Endothelial cell (in vitro differentiated cells): ENCODE results near the gene GNG10. TPM values are rescaled to one million over a fixed set of nuclear protein-coding genes. Genes with fewer than 3 reads are reported as not detected.

Source experiments
- DNase-seq: peaks from one replicate; pipeline ENCODE4 v3.0.0; 2021; ENCODE audit warnings: low spot score
- H3K27ac Mint-ChIP-seq: one replicate; pipeline ENCODE4 v1.8.0; 2021; ENCODE audit warnings: mixed read lengths, inconsistent platforms; ENCODE audit not compliant: unreplicated experiment
- H3K27me3 Mint-ChIP-seq: one replicate; pipeline ENCODE4 v1.8.0; 2021; ENCODE audit warnings: mild to moderate bottlenecking, moderate library complexity, mixed read lengths, inconsistent platforms; ENCODE audit not compliant: unreplicated experiment
- H3K36me3 Mint-ChIP-seq: one replicate; pipeline ENCODE4 v1.8.0; 2021; ENCODE audit warnings: mild to moderate bottlenecking, low read depth, mixed read lengths, inconsistent platforms; ENCODE audit not compliant: unreplicated experiment
- H3K4me1 Mint-ChIP-seq: one replicate; pipeline ENCODE4 v1.8.0; 2021; ENCODE audit warnings: mild to moderate bottlenecking, mixed read lengths, inconsistent platforms; ENCODE audit not compliant: unreplicated experiment
- H3K4me3 Mint-ChIP-seq: one replicate; pipeline ENCODE4 v1.8.0; 2021; ENCODE audit warnings: mild to moderate bottlenecking, mixed read lengths, inconsistent platforms; ENCODE audit not compliant: unreplicated experiment
- H3K9me3 Mint-ChIP-seq: one replicate; pipeline ENCODE4 v1.8.0; 2021; ENCODE audit warnings: mixed read lengths, inconsistent platforms; ENCODE audit not compliant: unreplicated experiment
- CTCF ChIP-seq: fragments of 200-600 bp; sonication (generic); IDR thresholded peaks from one replicate; pipeline ENCODE4 v1.5.0; 2021; ENCODE audit warnings: antibody characterized with exemption; ENCODE audit not compliant: unreplicated experiment
- total RNA-seq: library from RNA; stranded (reverse); fragmentation: NEBNext Ultra II Directional; extraction: Animal tissue kit (Norgen Biotek cat#: 25700); gene quantifications from one replicate; pipeline ENCODE4 v1.2.1, GENCODE V29; 2021; ENCODE audit not compliant: unreplicated experiment

Gene GNG10
- total RNA-seq, 1 donor from 2014 or later = 60.4 TPM

- peak within 1 kb of the TSS; percentile 87 for H3K27ac Mint-ChIP-seq
- peak; percentile 95 for DNase-seq
- H3K4me3 Mint-ChIP-seq = peak within 1 kb of the TSS; percentile 96
- peaks cover 12% of the 10 kb centered on the region for H3K27me3 Mint-ChIP-seq
- no peaks in the 10 kb centered on the region for H3K9me3 Mint-ChIP-seq
- H3K4me1 Mint-ChIP-seq = peaks cover 31% of the 10 kb centered on the region
- H3K36me3 Mint-ChIP-seq = peaks cover 4% of the 10 kb centered on the region
- TF ChIP-seq CTCF = no peak
These were observed 30.0 kb upstream of the GNG10 start, which contains the start of gene DNAJC25 for GRCh38 chr9:111631214-111631971. Gene DNAJC25 (plus strand): TSS chr9:111631334. CDS start chr9:111631408, 74 bp downstream.

- DNase-seq = no peak
- H3K9me3 Mint-ChIP-seq = no peaks in the 10 kb centered on the region
These were observed 29.3 kb upstream of the GNG10 start for GRCh38 chr9:111632060-111632459.

GRCh38 chr9:111632695-111633388 lies 28.6 kb upstream of the GNG10 start:
- Mint-ChIP-seq H3K4me3 (peak overlapping the region; percentile 95), H3K36me3 (peaks cover 4% of the 10 kb centered on the region), H3K27me3 (peaks cover 12% of the 10 kb centered on the region), H3K4me1 (peaks cover 31% of the 10 kb centered on the region), H3K9me3 (no peaks in the 10 kb centered on the region), H3K27ac (no peak overlapping the region)
- TF ChIP-seq CTCF = no peak
- no peak for DNase-seq

More at GRCh38 chr9:111632060-111632459, 29.3 kb upstream of the GNG10 start:
- Mint-ChIP-seq H3K27ac (peak overlapping the region; percentile 87), H3K36me3 (peaks cover 4% of the 10 kb centered on the region), H3K4me3 (peak overlapping the region; percentile 95), H3K27me3 (peaks cover 12% of the 10 kb centered on the region), H3K4me1 (peaks cover 31% of the 10 kb centered on the region)
- no peak for TF ChIP-seq CTCF

GRCh38 chr9:111633389-111633736 lies 28.0 kb upstream of the GNG10 start:
- peaks cover 31% of the 10 kb centered on the region for H3K4me1 Mint-ChIP-seq
- TF ChIP-seq CTCF = no peak
- no peak overlapping the region for H3K27ac Mint-ChIP-seq
- H3K27me3 Mint-ChIP-seq = peaks cover 12% of the 10 kb centered on the region
- peak overlapping the region; percentile 13 for H3K4me3 Mint-ChIP-seq
- DNase-seq = no peak
- peaks cover 4% of the 10 kb centered on the region for H3K36me3 Mint-ChIP-seq
- H3K9me3 Mint-ChIP-seq = no peaks in the 10 kb centered on the region

GRCh38 chr9:111634860-111635259 lies 26.5 kb upstream of the GNG10 start:
- no peaks in the 10 kb centered on the region for H3K9me3 Mint-ChIP-seq
- peaks cover 10% of the 10 kb centered on the region for H3K27me3 Mint-ChIP-seq
- H3K27ac Mint-ChIP-seq = no peak overlapping the region
- TF ChIP-seq CTCF = no peak
- no peak overlapping the region for H3K4me3 Mint-ChIP-seq
- DNase-seq = no peak
- peaks cover 31% of the 10 kb centered on the region for H3K4me1 Mint-ChIP-seq
- H3K36me3 Mint-ChIP-seq = peaks cover 4% of the 10 kb centered on the region
